ENCODE data around the gene KCND2. TPM values are rescaled to one million over a fixed set of nuclear protein-coding genes. Genes with fewer than 3 reads are reported as not detected.

KCND2 gene
- total RNA-seq, 2 experiments from 2014 or later, result not detected

DNA sequence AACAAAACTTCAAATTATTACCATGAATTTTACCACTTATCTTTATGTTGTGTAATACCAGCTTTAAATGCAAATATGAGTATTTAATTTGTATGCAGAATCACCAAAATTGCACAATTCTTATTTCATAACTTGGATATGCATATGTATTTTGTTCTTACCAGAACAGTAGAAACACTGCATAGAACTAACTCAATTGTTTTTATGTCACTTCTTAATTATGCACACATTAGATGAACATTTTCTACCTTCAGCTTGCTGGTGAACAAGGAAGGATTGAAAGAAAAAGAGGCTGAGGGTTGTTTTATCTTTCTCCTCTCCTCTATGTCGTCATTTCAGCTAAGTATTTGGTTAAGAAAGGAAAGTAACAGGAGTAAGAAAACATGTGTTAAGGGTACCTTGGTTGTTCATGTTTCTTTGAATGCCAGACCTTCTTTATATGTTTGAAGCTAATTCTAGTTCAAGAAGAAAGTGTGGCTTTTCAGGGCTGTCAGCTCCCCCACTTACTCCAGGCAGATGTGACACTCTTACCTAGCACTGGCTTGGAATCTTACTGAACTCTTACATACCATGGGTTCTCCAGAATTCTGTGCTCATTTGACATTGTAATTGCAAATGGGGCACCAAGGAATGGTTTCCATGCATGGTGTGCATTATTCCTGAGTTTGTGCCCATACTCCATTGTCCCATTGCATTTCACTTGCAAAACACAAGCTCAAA lies 436.4 kb downstream of the KCND2 start:
- no peaks in the 10 kb centered on the region for H3K4me1 Mint-ChIP-seq (ENCODE audit: low read depth)
- CTCF ChIA-PET, result no interaction called here
- H3K27me3 Mint-ChIP-seq (ENCODE audit: low read depth), result no peaks in the 10 kb centered on the region
- intact Hi-C loops (cut with micrococcal nuclease), result no loop called here
- H3K27ac Mint-ChIP-seq, result no peak overlapping the region
- no peak for DNase-seq
- H3K4me3 Mint-ChIP-seq, result no peak overlapping the region
- H3K36me3 Mint-ChIP-seq (ENCODE audit: low read depth), result no peaks in the 10 kb centered on the region
- H3K9me3 Mint-ChIP-seq, result no peaks in the 10 kb centered on the region

DNA sequence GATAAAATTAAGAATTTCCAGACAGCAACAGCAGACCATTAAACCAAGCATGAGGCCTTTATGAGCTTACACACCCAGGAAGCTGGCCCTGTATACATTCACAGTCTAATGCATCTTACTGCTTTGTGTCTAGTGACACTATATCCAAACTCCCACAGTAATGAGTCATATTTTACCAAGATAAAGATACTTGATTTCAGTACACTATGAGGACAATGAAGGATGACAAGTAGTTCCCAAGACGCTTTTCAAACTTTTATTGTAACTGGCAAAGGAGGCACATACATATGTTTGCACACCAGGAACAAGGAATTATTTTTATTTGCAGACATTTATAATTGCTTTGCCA lies 437.0 kb downstream of the KCND2 start:
- Mint-ChIP-seq H3K27ac (no peak overlapping the region), H3K27me3 (ENCODE audit: low read depth) (no peaks in the 10 kb centered on the region), H3K4me3 (no peak overlapping the region), H3K4me1 (ENCODE audit: low read depth) (no peaks in the 10 kb centered on the region), H3K9me3 (no peaks in the 10 kb centered on the region), H3K36me3 (ENCODE audit: low read depth) (no peaks in the 10 kb centered on the region)
- CTCF ChIA-PET, result no interaction called here
- intact Hi-C loops (cut with micrococcal nuclease), result no loop called here
- DNase-seq, result no peak

DNA sequence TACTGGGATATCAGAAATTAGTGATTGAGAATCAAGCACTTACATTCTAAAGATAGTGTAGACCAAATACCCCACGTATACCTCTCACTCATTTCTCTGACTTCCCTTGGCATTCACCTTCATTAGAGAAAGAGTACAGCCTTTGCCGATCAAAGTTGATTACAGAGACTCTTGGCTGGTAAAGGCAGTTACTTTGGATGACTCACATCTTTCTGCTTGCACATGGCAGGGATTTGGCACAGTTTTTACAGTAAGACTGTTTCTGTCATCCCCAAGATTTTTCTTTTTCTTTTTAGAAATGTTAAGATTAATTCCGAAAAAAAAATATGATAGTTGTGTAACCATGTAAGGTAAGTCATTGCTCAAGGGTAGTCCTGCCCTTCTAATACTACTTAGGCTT lies 442.0 kb downstream of the KCND2 start:
- CTCF ChIA-PET, result no interaction called here
- intact Hi-C loops (cut with micrococcal nuclease), result no loop called here
- Mint-ChIP-seq H3K4me3 (no peak overlapping the region), H3K36me3 (ENCODE audit: low read depth) (no peaks in the 10 kb centered on the region), H3K4me1 (ENCODE audit: low read depth) (no peaks in the 10 kb centered on the region), H3K9me3 (no peaks in the 10 kb centered on the region), H3K27ac (no peak overlapping the region), H3K27me3 (ENCODE audit: low read depth) (no peaks in the 10 kb centered on the region)
- no peak for DNase-seq

DNA sequence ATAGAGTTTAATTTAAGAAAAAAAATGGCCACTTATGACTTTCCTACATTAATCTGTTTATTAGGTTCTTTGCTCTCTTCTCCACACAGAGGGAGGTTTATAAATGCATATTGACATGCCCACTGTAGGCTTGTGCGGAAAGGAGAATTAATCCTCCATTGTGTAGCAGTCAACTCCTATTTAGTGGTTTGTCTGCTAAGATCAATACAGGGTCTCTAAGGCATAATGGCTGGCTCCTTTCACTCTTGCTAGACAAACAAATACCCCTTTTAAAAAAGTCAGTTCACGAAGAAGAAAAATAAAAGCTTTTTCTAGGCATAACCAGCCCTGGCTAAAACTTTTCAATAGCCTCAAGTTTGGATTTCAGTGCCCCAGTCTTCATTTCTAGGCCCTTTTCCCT lies 443.3 kb downstream of the KCND2 start:
- no peak overlapping the region for H3K27ac Mint-ChIP-seq
- H3K4me3 Mint-ChIP-seq, result no peak overlapping the region
- intact Hi-C loops (cut with micrococcal nuclease), result no loop called here
- CTCF ChIA-PET, result no interaction called here
- H3K27me3 Mint-ChIP-seq (ENCODE audit: low read depth), result peaks cover 2% of the 10 kb centered on the region
- H3K36me3 Mint-ChIP-seq (ENCODE audit: low read depth), result no peaks in the 10 kb centered on the region
- no peaks in the 10 kb centered on the region for H3K4me1 Mint-ChIP-seq (ENCODE audit: low read depth)
- no peak for DNase-seq
- no peaks in the 10 kb centered on the region for H3K9me3 Mint-ChIP-seq

DNA sequence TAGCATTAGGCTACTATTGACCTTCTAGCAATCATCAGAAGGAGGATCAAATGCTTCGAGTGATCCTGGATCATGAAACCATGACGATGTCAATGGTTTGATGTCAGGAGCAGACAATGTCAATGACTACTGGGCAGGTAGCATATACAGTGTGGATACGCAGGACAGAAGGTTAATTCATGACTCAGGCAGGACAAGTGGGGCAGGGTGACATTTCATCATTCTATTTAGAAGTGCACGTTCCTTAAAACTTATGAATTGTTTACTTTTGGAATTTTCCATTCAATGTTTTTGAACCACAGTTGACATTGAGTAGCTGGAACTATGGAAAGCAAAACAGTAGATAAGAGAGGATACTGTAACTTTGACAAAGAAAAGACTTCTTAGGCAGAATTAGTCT lies 444.2 kb downstream of the KCND2 start:
- CTCF ChIA-PET, result no interaction called here
- intact Hi-C loops (cut with micrococcal nuclease), result no loop called here

DNA sequence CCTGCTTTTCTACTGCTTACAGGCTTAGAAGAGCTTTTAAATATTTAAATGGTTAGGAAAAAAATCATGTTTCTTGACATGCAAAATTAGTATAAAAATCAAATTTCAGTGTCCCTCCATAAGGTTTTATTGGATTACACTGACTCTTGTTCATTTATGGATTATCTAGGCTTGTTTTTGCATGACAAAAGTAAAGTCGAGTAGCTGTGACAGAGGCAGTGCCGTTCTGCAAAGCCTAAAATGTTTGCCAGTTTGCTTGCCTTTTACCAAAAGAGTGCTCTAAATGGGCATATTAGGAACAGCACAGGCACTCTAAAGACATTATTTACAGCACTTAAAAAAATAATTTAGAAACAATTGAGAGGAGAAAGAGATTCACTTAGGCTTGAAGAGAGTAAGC lies 445.4 kb downstream of the KCND2 start:
- H3K27ac Mint-ChIP-seq, result no peak overlapping the region
- intact Hi-C loops (cut with micrococcal nuclease), result no loop called here
- no peaks in the 10 kb centered on the region for H3K36me3 Mint-ChIP-seq (ENCODE audit: low read depth)
- peaks cover 2% of the 10 kb centered on the region for H3K27me3 Mint-ChIP-seq (ENCODE audit: low read depth)
- CTCF ChIA-PET, result no interaction called here
- H3K4me3 Mint-ChIP-seq, result no peak overlapping the region
- H3K9me3 Mint-ChIP-seq, result no peaks in the 10 kb centered on the region
- DNase-seq, result no peak
- H3K4me1 Mint-ChIP-seq (ENCODE audit: low read depth), result no peaks in the 10 kb centered on the region

More for the DNA sequence above, 444.2 kb downstream of the KCND2 start:
- H3K4me3 Mint-ChIP-seq, result no peak overlapping the region
- H3K27me3 Mint-ChIP-seq (ENCODE audit: low read depth), result peaks cover 2% of the 10 kb centered on the region
- no peaks in the 10 kb centered on the region for H3K9me3 Mint-ChIP-seq
- no peaks in the 10 kb centered on the region for H3K4me1 Mint-ChIP-seq (ENCODE audit: low read depth)
- H3K36me3 Mint-ChIP-seq (ENCODE audit: low read depth), result no peaks in the 10 kb centered on the region
- H3K27ac Mint-ChIP-seq, result no peak overlapping the region
- no peak for DNase-seq

DNA sequence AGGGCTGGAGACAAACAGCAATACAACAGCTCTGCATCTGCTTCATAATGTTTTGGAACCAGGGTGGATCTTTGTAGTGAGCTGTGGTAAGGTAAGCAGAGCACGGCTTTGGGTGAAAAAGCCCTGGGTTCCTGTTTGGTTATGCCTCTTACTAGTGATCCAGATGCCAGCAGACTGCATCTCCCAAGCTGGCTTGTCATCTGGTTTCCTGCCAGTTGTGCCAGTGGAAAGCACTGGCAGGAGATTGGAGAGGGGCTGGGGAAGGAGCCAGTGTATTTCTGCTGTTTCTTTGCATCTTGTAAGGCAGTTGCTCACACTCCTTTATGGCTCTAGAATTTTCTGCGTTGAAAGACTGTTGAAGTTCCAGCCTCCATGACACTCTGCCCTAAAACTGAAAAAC lies 447.3 kb downstream of the KCND2 start:
- Mint-ChIP-seq H3K4me3 (no peak overlapping the region), H3K9me3 (no peaks in the 10 kb centered on the region), H3K27me3 (ENCODE audit: low read depth) (peaks cover 5% of the 10 kb centered on the region), H3K4me1 (ENCODE audit: low read depth) (no peaks in the 10 kb centered on the region), H3K27ac (no peak overlapping the region), H3K36me3 (ENCODE audit: low read depth) (no peaks in the 10 kb centered on the region)
- intact Hi-C loops (cut with micrococcal nuclease), result no loop called here
- CTCF ChIA-PET, result no interaction called here
- no peak for DNase-seq

DNA sequence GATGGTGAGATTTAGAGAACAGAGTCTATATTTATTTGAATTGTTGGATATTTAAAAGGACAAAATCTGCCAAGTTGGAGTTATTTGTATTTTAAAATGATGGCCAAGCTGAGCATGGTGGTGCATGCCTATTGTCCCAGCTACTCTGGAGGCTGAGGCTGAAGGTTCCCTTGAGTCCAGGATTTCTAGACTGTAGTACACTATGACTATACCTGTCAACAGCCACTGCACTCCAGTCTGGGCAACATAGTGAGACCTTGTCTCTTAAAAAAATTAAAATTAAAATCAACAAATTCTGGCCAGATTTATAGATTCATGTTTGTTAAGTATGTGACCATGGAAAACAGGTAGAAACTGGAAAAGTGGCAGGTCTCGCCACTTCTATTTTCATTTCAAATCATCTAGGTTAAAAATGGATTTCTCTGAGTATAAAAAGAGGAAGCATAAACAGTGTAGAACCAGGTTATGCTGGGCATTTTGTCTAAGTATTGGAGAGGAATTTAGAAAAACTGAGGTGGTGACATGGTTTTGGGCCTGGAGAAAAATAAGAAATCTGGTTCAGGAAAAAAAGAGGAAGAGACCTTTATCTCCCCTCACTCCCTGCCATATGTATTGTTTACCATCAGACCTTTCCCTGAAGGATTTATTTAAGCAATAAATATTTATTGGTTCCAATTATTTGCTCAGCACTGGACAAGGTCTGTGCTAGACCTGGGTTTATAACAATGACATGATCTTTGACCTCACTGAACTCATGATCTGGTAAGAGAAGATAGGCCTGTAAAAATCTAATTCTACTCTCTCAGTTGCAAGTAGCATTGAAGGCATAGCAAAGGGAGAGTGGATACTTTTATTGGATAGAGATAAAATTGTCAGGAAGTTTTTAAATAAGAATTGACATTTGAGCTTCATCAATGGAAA lies 450.8 kb downstream of the KCND2 start:
- no peaks in the 10 kb centered on the region for H3K36me3 Mint-ChIP-seq (ENCODE audit: low read depth)
- CTCF ChIA-PET, result interaction anchor here (1.2 kb wide), 1 partner anchor 31 kb away, joined by 3 read pairs; no protein-coding TSS in a partner anchor
- intact Hi-C loops (cut with micrococcal nuclease), result no loop called here
- no peaks in the 10 kb centered on the region for H3K4me1 Mint-ChIP-seq (ENCODE audit: low read depth)
- no peak for DNase-seq
- H3K4me3 Mint-ChIP-seq, result no peak overlapping the region
- H3K27me3 Mint-ChIP-seq (ENCODE audit: low read depth), result peaks cover 5% of the 10 kb centered on the region
- H3K9me3 Mint-ChIP-seq, result no peaks in the 10 kb centered on the region
- H3K27ac Mint-ChIP-seq, result no peak overlapping the region

DNA sequence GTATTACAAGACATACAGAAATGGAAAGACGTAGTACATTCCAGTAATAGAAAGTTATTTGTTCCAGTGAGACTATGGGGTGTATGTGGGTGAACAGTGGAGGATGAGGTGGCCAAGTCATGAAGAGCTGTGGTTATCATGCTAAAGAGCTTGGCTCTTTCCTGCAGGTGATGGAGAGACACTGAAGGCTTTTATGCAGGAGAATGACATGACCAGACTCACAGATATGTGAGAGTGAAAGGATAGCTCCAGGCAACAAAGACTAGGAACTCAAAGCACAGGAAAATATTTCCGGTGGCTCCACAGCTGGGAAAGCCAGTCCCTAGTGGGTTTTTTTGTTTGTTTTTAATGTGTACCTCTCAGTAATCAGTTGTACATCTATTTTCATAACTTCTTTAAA lies 451.5 kb downstream of the KCND2 start:
- Mint-ChIP-seq H3K27ac (no peak overlapping the region), H3K27me3 (ENCODE audit: low read depth) (peaks cover 5% of the 10 kb centered on the region), H3K9me3 (no peaks in the 10 kb centered on the region), H3K4me3 (no peak overlapping the region), H3K36me3 (ENCODE audit: low read depth) (no peaks in the 10 kb centered on the region), H3K4me1 (ENCODE audit: low read depth) (no peaks in the 10 kb centered on the region)
- intact Hi-C loops (cut with micrococcal nuclease), result no loop called here
- no peak for DNase-seq
- CTCF ChIA-PET, result interaction anchor here (0.6 to 1.2 kb wide), 2 partner anchors 28 to 31 kb away, joined by 3 to 4 read pairs; no protein-coding TSS in a partner anchor

DNA sequence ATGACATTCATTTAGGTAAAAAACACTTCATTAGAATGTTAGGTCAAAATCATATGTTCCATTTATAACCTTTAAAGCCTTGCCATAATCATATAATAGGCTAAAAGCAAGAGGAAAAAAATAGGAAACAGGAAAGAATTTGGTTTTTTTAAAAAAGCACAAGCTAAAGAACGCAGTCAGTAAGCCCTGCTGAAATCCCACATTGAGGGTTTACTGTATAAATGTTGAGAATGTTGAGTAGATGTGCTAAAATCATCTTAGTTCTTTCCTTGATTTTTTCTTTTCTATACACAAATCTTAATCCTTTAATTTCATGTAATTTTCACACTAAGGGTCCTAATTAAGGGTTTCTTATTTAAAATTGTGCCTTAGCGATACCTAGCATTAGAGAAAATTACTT lies 452.0 kb downstream of the KCND2 start:
- Mint-ChIP-seq H3K4me1 (ENCODE audit: low read depth) (no peaks in the 10 kb centered on the region), H3K9me3 (no peaks in the 10 kb centered on the region), H3K36me3 (ENCODE audit: low read depth) (no peaks in the 10 kb centered on the region), H3K27me3 (ENCODE audit: low read depth) (peaks cover 5% of the 10 kb centered on the region), H3K4me3 (no peak overlapping the region), H3K27ac (no peak overlapping the region)
- CTCF ChIA-PET, result interaction anchor here (0.6 to 1.2 kb wide), 2 partner anchors 28 to 32 kb away, joined by 3 to 4 read pairs; no protein-coding TSS in a partner anchor
- DNase-seq, result no peak
- intact Hi-C loops (cut with micrococcal nuclease), result loop anchor here (1.0 kb wide), 2 partner anchors 790 to 1455 kb away; no protein-coding TSS in a partner anchor

DNA sequence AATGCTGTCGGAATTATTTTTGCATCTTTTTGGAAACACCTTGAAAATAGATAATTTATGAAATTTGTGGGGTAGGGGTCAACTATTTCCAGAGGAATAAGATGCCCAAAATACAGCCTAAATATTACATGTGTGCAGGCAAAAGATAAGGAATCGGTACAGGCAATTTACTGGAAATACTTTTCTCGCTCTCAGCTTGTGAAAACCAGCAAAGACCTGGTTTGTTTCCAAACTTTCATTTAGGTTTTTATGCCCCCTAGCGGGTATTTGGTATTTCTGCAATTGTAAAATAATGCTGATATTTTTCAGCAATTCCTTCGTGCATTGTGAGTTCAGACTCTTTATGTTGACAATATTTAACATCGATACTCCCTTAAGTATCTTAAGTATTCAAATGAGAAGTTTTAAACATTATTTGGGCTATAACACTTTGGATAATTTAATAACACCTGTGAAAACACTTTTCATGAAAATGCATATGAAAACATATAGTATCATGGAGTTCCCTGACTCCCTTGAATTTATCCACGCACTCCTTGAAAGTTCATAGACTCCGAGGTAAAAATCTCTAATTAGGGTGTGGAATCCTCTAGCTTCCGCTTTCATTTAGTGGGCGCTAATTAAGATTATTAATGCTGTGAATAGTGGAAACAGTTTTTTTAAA lies 452.5 kb downstream of the KCND2 start:
- Mint-ChIP-seq H3K36me3 (ENCODE audit: low read depth) (no peaks in the 10 kb centered on the region), H3K27me3 (ENCODE audit: low read depth) (peaks cover 5% of the 10 kb centered on the region), H3K27ac (no peak overlapping the region), H3K4me3 (no peak overlapping the region), H3K4me1 (ENCODE audit: low read depth) (no peaks in the 10 kb centered on the region), H3K9me3 (no peaks in the 10 kb centered on the region)
- no peak for DNase-seq
- intact Hi-C loops (cut with micrococcal nuclease), result loop anchor here (1.0 kb wide), 2 partner anchors 790 to 1455 kb away; no protein-coding TSS in a partner anchor
- CTCF ChIA-PET, result interaction anchor here (1.2 kb wide), 1 partner anchor 32 kb away, joined by 3 read pairs; no protein-coding TSS in a partner anchor

DNA sequence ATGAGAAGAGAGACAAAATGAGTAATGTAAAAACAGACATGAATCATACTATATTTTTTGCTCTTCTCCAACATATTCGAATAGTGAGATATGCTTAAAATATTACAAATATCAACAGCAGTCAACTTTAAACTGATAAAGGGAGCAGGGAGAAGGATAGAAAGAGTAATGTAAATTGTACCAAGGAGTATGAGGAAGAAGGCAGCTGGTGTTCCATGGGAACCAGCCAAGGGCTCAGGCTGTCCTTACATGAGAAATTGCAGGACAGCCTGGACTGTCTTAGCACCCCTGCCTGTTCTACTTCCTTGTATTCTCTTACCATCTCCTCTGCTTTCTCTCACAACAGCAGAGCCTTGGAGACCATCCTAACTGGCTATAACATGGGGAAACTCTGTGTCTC lies 456.3 kb downstream of the KCND2 start:
- H3K9me3 Mint-ChIP-seq, result no peaks in the 10 kb centered on the region
- H3K36me3 Mint-ChIP-seq (ENCODE audit: low read depth), result no peaks in the 10 kb centered on the region
- no peak overlapping the region for H3K27ac Mint-ChIP-seq
- H3K4me3 Mint-ChIP-seq, result no peak overlapping the region
- CTCF ChIA-PET, result no interaction called here
- intact Hi-C loops (cut with micrococcal nuclease), result no loop called here
- no peak for DNase-seq
- peaks cover 2% of the 10 kb centered on the region for H3K27me3 Mint-ChIP-seq (ENCODE audit: low read depth)
- H3K4me1 Mint-ChIP-seq (ENCODE audit: low read depth), result no peaks in the 10 kb centered on the region
